Activated CD8-positive, alpha-beta T cell treated with anti-CD3 and anti-CD28 coated beads for 36 hours (primary cell): ENCODE results near the gene INAVA. TPM values are rescaled to one million over a fixed set of nuclear protein-coding genes. Genes with fewer than 3 reads are reported as not detected.
A peak's percentile ranks its signal among the peaks of the same experiment; 100 is the strongest.

Source experiments
- ATAC-seq: fragments of 200-7000 bp; cut with Tn5 transposase; one replicate; pipeline ENCODE4 v1.10.0; 2021; ENCODE audit warnings: mild to moderate bottlenecking, moderate library complexity
- CTCF ChIA-PET: fragments of 350-600 bp; sonication (Branson Sonifier 250); formaldehyde crosslinking; loops from one replicate; lab custom pipeline; 2021; ENCODE audit warnings: antibody characterized with exemption; lab: Charles Lee
- POLR2A ChIA-PET: fragments of 350-600 bp; sonication (Branson Sonifier 250); formaldehyde crosslinking; loops from one replicate; lab custom pipeline; 2021; ENCODE audit warnings: antibody characterized with exemption; lab: Charles Lee
- DNase-seq: peaks from one replicate; pipeline ENCODE4 v3.0.0-alpha.2; 2020
- H3K27ac Mint-ChIP-seq: one replicate; pipeline ENCODE4 v1.8.0; 2021; ENCODE audit warnings: mild to moderate bottlenecking, mixed read lengths
- H3K27me3 Mint-ChIP-seq: one replicate; pipeline ENCODE4 v1.8.0; 2021; ENCODE audit warnings: mixed read lengths
- H3K36me3 Mint-ChIP-seq: one replicate; pipeline ENCODE4 v1.8.0; 2021; ENCODE audit warnings: low read depth, mixed read lengths
- H3K4me1 Mint-ChIP-seq: one replicate; pipeline ENCODE4 v1.8.0; 2021; ENCODE audit warnings: low read depth, mixed read lengths
- H3K4me3 Mint-ChIP-seq: one replicate; pipeline ENCODE4 v1.8.0; 2021; ENCODE audit warnings: mild to moderate bottlenecking, moderate library complexity, mixed read lengths
- H3K9me3 Mint-ChIP-seq: one replicate; pipeline ENCODE4 v1.8.0; 2021; ENCODE audit warnings: mixed read lengths
- intact Hi-C: fragments of 100-400 bp; cut with micrococcal nuclease; formaldehyde crosslinking; loops from one replicate; pipeline ENCODE4 v1.10.0; 2022
- total RNA-seq, 2 experiments: library from RNA; stranded (reverse); gene quantifications; one replicate each; pipeline ENCODE4 v1.2.3, GENCODE V29; 2021
- TF ChIP-seq, protein P1 (sequence below): fragments of 200-600 bp; IDR thresholded peaks from one replicate; pipeline ENCODE4 v1.8.0; 2022; ENCODE audit warnings: antibody characterized with exemption, mild to moderate bottlenecking

The INAVA gene
- total RNA-seq, 2 experiments from 2014 or later = not detected

DNA sequence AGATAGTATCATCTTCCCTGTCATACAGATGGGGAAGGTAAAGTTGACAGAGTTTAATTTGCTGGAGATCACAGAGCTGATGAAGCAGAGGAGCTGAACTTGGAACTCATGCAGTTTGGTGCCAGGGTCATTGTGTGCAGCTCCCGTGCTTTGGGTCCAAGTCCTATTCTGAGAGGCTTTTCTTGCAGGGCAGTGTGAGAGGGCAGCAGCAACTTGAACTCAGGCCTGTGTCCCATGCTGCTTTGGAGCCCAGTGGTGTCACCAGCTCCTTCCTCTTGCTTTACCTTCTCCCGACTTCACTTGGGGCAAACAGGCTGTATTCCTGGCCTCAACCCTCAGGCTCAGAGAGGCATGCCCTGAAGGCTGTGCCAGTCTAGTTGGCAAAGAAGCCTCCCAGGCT is 24.7 kb downstream of the INAVA start:
- Mint-ChIP-seq H3K4me3 (no peak overlapping the region), H3K27me3 (peaks cover 2% of the 10 kb centered on the region), H3K36me3 (no peaks in the 10 kb centered on the region), H3K9me3 (no peaks in the 10 kb centered on the region), H3K4me1 (no peaks in the 10 kb centered on the region), H3K27ac (no peak overlapping the region)
- CTCF ChIA-PET = interaction anchor here (1.3 kb wide), 1 partner anchor 52 kb away, joined by 3 read pairs; no protein-coding TSS in a partner anchor
- intact Hi-C loops = no loop called here
- TF ChIP-seq, protein P1, sequence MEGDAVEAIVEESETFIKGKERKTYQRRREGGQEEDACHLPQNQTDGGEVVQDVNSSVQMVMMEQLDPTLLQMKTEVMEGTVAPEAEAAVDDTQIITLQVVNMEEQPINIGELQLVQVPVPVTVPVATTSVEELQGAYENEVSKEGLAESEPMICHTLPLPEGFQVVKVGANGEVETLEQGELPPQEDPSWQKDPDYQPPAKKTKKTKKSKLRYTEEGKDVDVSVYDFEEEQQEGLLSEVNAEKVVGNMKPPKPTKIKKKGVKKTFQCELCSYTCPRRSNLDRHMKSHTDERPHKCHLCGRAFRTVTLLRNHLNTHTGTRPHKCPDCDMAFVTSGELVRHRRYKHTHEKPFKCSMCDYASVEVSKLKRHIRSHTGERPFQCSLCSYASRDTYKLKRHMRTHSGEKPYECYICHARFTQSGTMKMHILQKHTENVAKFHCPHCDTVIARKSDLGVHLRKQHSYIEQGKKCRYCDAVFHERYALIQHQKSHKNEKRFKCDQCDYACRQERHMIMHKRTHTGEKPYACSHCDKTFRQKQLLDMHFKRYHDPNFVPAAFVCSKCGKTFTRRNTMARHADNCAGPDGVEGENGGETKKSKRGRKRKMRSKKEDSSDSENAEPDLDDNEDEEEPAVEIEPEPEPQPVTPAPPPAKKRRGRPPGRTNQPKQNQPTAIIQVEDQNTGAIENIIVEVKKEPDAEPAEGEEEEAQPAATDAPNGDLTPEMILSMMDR = no peak
- POLR2A ChIA-PET = no interaction called here
- ATAC-seq (no peak), DNase-seq (no peak)

- Mint-ChIP-seq H3K9me3 (no peaks in the 10 kb centered on the region), H3K4me3 (no peak overlapping the region), H3K27me3 (peaks cover 2% of the 10 kb centered on the region), H3K36me3 (no peaks in the 10 kb centered on the region), H3K4me1 (peaks cover 7% of the 10 kb centered on the region), H3K27ac (no peak overlapping the region)
- ChIA-PET CTCF (no interaction called here), POLR2A (no interaction called here)
- ATAC-seq = no peak
- TF ChIP-seq, protein P1 = no peak
- intact Hi-C loops = no loop called here
- no peak for DNase-seq
Measured at GRCh38 chr1:200921571-200922110, 26.9 kb downstream of the INAVA start.

GRCh38 chr1:200922406-200922805 is 27.7 kb downstream of the INAVA start:
- no peak for ATAC-seq
- TF ChIP-seq, protein P1 = no peak
- ChIA-PET CTCF (no interaction called here), POLR2A (no interaction called here)
- no peaks in the 10 kb centered on the region for H3K36me3 Mint-ChIP-seq
- intact Hi-C loops = no loop called here
- no peak for DNase-seq
- peaks cover 7% of the 10 kb centered on the region for H3K4me1 Mint-ChIP-seq
- H3K9me3 Mint-ChIP-seq = no peaks in the 10 kb centered on the region
- H3K27me3 Mint-ChIP-seq = peaks cover 4% of the 10 kb centered on the region
- no peak overlapping the region for H3K4me3 Mint-ChIP-seq
- no peak overlapping the region for H3K27ac Mint-ChIP-seq

GRCh38 chr1:200923601-200924000 is 28.9 kb downstream of the INAVA start:
- H3K4me3 Mint-ChIP-seq = no peak overlapping the region
- TF ChIP-seq, protein P1 = no peak
- CTCF ChIA-PET = interaction anchor here (1.1 kb wide), 1 partner anchor 35 kb away, joined by 3 read pairs; no protein-coding TSS in a partner anchor
- intact Hi-C loops = no loop called here
- no peaks in the 10 kb centered on the region for H3K9me3 Mint-ChIP-seq
- H3K4me1 Mint-ChIP-seq = peaks cover 7% of the 10 kb centered on the region
- DNase-seq (no peak), ATAC-seq (no peak)
- no peaks in the 10 kb centered on the region for H3K36me3 Mint-ChIP-seq
- POLR2A ChIA-PET = no interaction called here
- H3K27me3 Mint-ChIP-seq = peaks cover 4% of the 10 kb centered on the region
- no peak overlapping the region for H3K27ac Mint-ChIP-seq

GRCh38 chr1:200925831-200926230 is 31.1 kb downstream of the INAVA start:
- H3K9me3 Mint-ChIP-seq = no peaks in the 10 kb centered on the region
- H3K4me3 Mint-ChIP-seq = no peak overlapping the region
- no peak overlapping the region for H3K27ac Mint-ChIP-seq
- intact Hi-C loops = no loop called here
- TF ChIP-seq, protein P1 = no peak
- POLR2A ChIA-PET = no interaction called here
- ATAC-seq (peak; percentile 84), DNase-seq (peak; percentile 45)
- H3K4me1 Mint-ChIP-seq = peaks cover 7% of the 10 kb centered on the region
- CTCF ChIA-PET = no interaction called here
- no peaks in the 10 kb centered on the region for H3K36me3 Mint-ChIP-seq
- peaks cover 4% of the 10 kb centered on the region for H3K27me3 Mint-ChIP-seq
